ENCODE results near the gene EPS8.

The EPS8 gene

DNA sequence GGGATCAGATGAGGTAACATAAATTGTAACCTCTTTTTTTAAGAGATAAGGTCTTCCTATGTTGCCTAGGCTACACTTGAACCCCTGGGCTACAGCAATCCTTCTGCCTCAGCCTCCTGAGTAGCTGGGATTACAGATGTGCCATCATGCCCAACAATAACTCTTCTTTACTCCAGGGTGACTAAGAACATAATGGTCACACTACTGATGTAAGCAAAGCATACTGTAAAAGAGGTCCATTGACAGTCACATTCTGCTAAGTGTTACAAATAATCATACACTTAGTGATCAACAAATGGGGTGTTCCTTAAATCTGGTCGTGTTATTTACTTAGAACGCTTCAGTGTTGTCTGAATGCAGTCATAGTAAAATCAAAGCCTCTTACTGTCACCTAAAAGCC, 68.9 kb downstream of the EPS8 start:
- in situ Hi-C loops (cut with MboI; ENCODE audit: low sequenced_read_pairs): no loop called here

DNA sequence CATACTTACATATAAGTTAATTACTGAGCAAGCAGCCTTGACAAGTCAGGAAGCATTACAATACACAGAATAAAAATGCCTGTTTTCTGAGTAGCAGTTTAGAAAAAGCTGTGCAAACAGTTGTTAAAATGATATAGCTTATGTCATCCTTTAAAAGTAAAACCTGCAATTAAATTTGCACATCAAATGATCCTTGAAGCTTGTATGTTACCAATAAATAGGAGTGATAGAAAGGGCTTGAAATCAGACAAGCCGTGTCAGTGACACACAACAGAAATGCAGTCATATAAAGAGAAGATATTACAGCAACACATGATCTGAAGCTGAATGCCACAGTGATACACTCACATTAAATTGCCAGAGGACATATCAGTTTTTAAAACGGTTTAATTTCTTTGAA, 70.0 kb downstream of the EPS8 start:
- in situ Hi-C loops (cut with MboI; ENCODE audit: low sequenced_read_pairs): no loop called here

DNA sequence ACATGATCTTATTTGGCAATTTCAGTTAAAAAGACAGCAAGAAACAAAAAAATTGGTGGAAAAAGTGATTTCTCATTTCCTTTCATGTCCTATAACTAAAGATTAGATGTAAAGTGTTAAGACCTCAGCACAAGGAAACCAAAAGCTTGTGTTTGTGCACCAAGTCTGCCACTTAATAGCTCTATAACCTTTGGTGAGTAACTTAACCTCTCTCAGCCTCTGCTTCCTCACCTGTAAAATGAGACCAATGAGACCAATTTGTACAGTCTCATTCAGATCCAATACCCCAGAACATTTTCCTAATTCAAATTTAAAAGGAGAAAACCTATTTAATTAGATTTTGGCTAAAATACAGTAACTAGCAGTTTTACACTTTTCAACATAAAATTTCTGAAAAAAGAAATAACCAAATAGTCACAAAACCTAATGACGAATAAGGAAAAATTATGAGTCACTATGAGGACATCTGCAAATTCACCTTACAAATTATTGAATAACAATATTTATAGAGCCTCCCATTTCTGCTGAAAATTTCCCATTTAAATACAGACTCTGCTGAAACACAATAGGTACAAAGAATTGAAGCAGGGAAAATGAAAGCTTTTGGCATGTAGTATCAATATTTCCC, 71.1 kb downstream of the EPS8 start:
- in situ Hi-C loops (cut with MboI; ENCODE audit: low sequenced_read_pairs): no loop called here

DNA sequence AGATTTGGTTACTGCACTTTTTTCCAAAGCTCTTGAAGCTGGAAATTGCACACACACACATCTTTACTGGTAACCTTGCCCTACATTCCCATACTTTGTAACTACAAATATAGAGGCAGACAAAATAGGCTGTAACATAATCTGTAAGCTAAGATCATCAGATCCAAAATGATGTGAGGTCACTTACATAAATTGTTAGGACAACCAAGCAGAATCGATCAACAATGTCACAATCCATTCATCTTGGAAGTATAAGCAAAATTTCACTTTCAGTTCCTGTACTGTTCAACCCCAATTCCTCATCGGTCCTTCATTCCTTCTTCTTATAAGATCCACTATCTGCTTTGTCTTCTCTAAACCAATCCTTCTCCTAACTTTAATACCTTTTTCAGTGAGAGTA, 72.6 kb downstream of the EPS8 start:
- in situ Hi-C loops (cut with MboI; ENCODE audit: low sequenced_read_pairs): no loop called here

DNA sequence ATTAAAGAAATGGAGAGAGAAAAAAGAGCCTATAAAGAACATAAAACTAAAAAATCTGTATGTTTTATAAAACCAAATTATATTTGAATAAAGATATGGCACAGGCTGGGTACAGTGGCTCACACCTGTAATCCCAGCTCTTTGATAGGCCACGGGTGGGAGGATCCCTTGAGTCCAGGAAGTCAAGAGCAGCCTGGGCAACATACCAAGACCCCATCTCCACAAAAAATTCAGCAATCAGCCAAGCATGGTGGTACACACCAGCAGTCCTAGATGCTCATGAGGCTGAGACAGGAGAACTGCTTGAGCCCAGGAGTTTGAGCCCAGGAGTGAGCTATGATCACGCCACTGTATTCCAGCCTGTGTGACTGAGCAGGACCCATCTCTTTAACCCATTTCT, 74.9 kb downstream of the EPS8 start:
- in situ Hi-C loops (cut with MboI; ENCODE audit: low sequenced_read_pairs): no loop called here

DNA sequence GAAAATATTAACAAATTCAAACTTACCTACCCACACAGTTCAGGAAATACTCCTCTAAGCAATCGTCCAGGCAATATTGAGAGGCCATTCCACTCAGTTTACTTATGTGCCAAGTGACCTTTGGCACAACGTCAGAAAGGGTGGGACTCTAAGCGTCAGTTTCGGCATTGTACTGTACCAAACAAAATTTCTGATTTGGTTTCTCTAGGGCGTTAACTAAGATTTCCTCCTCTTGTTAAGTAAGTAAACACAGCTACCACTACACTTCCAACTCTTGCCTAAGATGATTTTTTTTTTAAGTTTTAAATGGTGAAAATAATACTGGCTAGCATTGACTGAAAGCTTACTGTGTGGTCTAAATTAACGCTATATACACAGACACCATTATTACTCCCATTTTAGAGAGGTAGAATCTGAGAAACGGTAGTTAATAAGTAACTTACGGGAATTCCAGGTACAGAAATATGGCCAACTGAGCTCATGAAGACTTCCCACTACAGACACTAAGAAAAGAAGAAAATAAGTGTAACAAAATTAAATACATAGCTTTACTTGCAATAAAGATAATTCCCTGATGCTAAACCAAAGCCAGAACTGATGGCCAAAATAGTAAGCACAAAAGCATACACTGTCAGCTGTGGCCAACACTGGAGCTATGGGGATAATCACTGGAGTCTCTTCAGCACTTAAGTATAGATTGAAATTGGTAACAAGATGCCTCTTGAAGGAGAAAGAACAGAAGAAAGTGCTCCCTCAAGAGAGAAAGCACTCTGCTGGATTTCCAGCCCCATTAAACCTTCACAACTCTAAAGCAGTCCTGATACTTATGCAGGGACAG, 76.1 kb downstream of the EPS8 start:
- in situ Hi-C loops (cut with MboI; ENCODE audit: low sequenced_read_pairs): no loop called here

DNA sequence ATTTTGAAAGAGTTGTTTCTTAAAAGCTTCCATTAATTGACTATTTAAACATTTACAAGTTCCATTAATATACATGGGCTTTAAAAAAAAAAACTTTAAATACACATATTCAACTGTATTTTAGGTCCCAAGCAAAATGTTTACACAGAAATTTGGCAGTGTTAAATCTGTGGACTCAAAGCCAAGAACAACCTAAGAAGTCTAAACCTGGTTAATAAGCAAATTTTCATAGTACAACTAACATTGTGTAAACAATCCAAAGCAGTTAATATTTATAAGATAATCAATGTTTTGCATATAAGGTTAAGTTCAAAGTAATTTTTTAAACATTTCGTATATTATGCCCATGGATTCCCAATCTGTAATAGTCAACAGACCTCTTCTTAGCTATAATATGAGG, 77.0 kb downstream of the EPS8 start:
- in situ Hi-C loops (cut with MboI; ENCODE audit: low sequenced_read_pairs): no loop called here

DNA sequence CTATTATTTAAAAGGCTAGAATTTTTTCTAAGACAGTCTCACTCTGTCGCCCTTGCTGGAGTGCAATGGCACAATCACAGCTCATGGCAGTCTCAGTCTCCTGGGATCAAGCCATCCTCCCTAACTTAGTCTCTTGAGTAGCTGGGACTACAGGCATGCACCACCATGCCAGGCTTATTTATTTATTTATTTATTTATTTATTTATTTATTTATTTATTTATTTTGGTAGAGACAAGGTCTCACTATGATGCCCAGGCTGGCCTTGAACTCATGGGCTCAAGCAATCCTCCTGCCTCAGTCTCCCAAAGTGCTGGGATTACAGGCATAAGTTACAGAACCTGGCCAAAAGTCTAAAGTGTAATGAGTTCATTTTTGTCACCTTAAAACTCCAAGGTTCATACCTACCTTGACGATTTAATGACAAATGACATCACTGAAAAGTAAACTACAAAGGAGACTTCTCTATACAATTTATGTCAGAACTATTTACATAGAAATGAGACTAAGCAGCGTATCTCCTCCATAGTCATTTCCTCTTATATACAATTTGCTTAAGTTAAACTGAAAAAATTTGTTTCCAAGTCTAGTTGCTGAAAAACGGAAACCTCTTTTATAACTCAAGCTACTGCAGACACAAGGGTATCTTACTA, 78.2 kb downstream of the EPS8 start:
- in situ Hi-C loops (cut with MboI; ENCODE audit: low sequenced_read_pairs): no loop called here

DNA sequence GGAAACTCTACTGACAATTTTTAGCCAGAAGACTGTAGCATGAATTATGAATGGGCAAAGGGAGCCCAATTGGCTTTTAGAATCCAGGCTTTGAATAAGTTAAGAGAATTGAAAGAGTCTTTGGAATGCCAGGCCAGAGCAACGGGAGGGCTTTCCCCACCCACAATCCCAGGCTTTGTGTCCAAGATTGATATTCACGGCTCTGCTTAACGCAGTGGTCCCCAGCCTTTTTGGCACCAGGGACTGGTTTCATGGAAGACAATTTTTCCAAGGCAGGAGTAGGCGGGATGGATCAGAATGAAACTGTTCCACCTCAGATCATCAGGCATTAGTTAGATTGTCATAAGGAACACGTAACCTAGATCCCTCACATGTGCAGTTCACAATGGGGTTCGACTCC, 79.6 kb downstream of the EPS8 start:
- in situ Hi-C loops (cut with MboI; ENCODE audit: low sequenced_read_pairs): no loop called here

DNA sequence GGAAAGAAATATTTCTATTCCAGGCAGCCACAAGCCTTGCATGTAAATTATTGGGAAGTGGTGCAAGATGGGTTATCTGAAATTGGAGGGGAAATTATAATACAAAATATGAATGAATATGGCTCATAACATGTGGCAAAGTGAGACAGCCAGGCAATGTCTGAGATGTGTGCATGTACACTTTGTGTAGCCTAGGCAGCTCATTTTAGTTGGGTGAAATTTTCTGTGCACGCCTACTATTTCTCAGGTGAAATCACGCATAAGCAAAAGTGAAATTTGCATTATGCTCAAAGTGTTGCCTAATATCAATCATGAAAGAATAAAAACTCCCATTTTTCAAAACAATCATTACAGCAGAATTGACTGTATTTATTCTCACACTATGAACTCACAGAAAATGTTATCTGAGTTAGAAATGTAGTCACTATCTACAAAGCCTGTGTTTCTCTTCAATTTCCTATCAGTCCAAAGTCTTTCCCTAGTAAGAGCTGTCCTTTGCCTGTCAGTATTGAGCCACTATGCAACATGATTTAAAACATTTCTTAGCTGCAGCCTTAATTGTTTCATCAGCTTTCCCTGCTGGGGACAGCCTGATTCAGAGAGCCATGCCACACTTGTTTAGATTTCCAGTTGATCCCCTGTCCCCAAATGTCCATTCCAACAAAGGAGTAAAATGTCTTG, 80.7 kb downstream of the EPS8 start:
- in situ Hi-C loops (cut with MboI; ENCODE audit: low sequenced_read_pairs): no loop called here

DNA sequence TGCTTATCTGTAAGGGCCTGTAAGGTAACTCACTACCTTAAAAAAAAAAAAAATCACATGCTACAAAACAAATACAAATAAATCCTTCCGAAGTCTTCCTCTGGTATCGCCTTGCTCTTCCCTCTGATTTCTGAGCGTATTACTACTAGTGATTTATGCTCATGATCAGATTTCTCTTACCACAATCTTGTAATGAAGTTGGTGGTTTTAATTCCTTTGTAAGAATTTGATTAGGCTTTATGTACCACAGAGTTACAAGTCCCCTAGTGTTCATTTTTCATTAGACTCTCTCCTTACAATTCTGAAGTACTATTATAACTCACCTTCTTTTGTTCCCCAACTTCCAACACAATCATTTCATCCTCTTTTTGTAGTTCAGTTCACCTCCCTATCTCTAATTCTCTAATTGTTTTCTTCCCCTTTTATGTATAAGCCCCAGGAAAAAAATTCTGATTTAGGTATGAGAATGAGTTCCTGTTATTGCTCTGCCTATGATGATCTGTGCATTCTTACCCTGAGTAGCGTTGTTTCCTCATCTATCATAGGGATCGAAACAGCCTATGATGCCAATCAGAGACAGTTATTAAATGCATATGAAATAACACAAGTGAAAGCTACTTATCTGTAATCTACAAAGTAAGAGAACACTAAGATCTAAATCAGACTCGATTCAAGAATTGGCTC, 81.5 kb downstream of the EPS8 start:
- in situ Hi-C loops (cut with MboI; ENCODE audit: low sequenced_read_pairs): no loop called here

DNA sequence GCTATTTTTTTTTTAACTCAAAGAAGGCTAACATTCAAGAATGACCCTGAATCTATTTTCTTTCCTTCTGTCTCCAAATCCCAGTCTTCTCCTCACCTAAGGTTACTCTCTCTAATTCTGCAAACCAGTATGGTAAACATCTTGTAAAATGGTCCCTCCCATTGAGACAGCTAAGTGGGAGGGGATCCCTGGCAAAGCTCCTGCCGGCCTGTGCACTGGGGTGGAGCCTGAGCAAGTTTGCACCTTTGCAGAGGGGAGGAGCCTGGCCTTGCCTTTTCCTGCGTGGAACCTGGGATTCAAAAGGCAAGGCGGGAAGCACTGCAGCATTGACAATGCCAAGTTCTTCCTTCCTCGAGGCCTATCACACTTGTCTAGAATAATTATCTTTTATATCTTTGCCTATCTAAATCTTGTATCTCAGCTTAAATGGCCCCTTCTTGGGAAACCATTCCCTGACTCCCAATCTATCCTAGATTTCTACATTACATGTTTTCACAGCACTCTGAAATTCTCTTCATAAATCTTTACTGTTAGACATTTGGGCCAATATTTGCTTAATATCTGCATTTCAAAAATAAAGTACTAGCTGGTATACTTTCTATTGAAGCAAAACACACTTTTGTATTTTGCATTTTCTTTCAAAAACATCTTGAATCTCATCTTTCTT, 83.0 kb downstream of the EPS8 start:
- in situ Hi-C loops (cut with MboI; ENCODE audit: low sequenced_read_pairs): no loop called here

DNA sequence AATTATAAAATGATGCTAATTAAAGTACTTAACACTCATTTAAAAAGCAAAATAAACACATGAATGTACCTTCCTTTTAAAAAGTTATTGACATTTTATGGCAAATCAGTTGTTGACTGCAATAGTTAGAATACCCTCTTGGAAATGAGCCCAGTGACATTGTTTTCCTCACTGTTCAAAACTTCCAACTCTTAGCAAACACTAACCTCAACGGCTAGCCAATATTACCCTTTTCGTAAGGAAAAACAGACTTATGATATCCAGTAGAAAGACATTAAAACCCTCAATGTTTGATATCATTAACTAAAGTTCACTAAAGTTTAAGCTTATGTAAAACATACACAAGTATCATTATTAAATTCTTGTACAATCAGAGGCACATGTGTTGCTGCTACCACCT, 83.6 kb downstream of the EPS8 start:
- in situ Hi-C loops (cut with MboI; ENCODE audit: low sequenced_read_pairs): no loop called here

DNA sequence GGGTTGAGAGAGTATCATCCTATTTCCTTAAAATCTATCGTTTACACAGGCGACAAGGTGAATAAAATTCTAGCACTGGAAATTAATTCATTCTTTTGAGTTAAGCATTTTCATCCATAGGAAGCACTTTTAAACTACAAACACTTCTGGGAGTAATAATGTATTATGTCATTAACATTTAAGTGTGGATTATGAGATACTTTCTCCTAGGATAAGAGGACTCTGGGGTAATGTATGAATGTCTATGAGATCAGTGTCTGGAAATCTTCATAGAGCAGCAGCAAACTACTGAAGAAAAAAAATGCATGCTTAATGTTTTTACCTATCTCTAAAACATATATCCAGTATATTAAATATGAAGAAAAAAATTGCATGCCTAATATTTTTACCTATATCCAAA, 86.9 kb downstream of the EPS8 start:
- in situ Hi-C loops (cut with MboI; ENCODE audit: low sequenced_read_pairs): no loop called here

DNA sequence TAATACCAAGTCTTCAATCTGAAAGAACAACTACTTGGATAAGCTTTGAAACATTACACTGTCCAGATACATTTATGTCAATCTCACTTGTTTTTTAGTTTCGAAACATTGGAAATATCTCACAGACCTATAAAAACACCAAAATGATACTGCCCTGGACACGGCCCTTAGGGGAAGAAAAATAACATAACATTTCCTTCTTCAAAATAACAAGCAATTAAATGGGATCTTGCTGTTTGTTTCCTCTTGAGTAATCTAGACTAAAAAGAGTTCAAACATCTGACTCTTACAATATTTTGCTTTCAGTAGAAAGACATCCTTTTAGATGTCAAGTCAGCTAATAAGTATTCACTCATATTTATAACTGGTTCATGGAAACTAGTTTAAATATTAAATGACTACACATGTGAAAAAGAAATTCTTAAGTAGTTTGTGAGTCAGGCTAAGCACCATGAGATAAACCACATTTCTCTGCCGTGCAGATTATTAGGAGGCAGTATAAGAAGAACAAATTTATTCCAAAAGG, 87.5 kb downstream of the EPS8 start:
- in situ Hi-C loops (cut with MboI; ENCODE audit: low sequenced_read_pairs): no loop called here

DNA sequence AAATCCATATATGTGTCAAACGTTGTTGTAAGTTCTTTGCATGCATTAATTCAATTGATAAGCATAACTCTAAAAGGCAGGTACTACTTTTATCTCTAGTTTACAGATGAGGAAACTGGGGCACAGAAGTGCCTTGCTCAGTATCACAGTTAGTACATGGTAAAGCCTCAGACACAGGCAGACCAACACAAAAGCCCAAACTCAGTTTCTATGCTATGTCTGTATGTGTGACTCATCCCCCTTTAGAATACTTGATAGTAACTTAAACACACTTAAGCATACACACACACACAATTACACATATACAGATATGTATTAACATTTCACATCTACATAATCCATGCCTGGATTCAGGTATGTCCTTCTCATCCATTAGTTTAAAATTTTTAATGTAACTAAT, 88.0 kb downstream of the EPS8 start:
- in situ Hi-C loops (cut with MboI; ENCODE audit: low sequenced_read_pairs): no loop called here

DNA sequence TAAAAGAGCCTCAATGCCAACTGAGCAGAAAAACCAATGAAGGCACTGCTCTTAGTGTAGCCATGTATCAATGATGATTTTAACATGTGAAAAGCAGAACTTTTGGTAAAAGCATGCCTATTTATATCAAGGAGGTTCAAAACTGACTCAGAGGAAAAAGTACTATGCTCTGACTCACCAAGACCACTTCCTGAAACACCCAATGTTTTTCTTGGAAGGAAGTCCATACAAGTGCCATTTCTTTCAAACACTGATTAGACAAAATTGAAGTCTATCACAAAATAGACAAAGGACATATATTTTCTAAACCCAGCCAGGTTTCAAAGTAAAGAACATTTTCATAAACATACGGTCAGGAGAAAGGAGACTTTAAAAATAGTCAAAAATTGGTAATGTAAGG, 88.6 kb downstream of the EPS8 start:
- in situ Hi-C loops (cut with MboI; ENCODE audit: low sequenced_read_pairs): no loop called here

DNA sequence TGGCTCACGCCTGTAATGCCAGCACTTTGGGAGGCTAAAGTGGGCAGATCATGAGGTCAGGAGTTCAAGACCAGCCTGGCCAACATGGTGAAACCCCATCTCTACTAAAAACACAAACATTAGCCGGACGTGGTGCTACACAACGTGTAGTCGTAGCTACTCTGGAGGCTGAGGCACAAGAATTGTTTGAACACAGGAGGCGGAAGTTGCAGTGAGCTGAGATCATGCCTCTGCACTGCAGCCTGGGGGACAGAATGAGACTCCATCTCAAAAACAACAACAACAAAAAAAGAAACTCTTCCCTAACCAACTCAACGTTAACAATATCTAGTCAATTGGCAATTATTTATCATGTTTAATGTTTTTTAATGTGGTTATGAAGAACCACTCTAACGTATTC, 89.3 kb downstream of the EPS8 start:
- in situ Hi-C loops (cut with MboI; ENCODE audit: low sequenced_read_pairs): no loop called here

DNA sequence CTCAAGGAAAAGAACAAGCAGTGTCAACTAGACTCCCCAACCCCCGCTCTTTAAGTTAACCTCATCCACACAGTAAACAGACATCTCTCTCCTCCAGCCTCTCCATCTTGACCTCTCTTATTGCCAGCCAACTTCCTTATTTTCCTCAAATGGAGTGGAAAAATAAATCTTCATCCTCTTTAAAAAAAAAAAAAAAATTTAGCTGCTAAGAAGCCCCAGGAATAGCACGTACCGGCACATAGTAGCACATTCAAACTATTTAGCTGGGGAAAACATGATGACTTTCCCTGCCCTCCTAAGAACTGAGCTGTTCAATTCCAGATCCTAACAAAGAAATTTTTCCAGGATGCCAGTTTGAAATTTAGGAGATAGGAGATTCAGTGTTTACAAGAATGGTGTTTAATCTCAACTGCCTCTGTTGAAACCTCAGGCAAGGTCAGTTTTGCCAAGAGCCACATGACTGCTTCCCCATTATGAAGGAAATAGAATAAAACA, 90.8 kb downstream of the EPS8 start:
- in situ Hi-C loops (cut with MboI; ENCODE audit: low sequenced_read_pairs): no loop called here

DNA sequence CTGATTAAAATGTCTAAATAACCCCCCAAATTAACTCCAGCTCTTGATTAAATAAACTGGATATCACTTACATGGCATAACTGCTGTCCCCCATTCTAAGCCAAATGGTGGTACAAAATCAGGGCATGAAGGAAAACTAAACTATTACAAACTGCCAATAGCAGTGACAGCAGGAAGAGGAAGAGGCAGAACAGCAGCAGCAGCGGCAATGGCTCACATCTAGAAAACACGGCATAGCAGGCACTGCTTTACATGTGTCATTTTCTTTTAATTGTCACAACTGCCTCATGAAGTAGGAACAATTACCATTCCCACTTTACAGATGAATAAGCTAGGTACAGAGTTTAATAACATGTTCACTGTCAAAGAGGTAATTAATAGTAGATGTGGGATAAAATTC, 92.0 kb downstream of the EPS8 start:
- in situ Hi-C loops (cut with MboI; ENCODE audit: low sequenced_read_pairs): no loop called here

Measured in hTERT RPE-1 (cell line).